Measurements from ENCODE around the gene PRUNE2. TPM values are rescaled to one million over a fixed set of nuclear protein-coding genes. Genes with fewer than 3 reads are reported as not detected.

The PRUNE2 gene
- total and polyA plus RNA-seq, 9 of the 15 experiments (the other 6 are each of a cell fraction or from before 2014, with no cell fraction given): 0.05 to 0.45 (median 0.18) TPM; not detected in 1

DNA sequence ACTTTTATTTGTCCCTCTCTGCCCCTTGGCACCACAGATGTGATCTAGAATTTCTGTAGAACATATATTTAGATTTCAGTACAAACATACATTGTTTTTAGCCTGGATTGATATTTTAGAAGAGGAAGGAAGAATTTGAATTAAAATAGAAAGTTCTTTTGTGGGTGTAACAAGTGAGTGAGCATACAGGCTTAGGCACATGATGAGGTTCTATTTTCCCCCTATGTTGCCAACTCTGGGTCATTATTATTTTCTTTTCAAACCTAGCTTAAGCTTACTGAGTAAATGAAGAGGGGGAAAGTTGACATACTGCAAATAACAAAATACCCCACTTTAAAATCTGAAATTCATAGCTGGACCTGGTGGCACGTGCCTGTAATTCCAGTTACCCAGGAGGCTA, 344.0 kb downstream of the PRUNE2 start (continued):
- TF ChIP-seq, protein P1, sequence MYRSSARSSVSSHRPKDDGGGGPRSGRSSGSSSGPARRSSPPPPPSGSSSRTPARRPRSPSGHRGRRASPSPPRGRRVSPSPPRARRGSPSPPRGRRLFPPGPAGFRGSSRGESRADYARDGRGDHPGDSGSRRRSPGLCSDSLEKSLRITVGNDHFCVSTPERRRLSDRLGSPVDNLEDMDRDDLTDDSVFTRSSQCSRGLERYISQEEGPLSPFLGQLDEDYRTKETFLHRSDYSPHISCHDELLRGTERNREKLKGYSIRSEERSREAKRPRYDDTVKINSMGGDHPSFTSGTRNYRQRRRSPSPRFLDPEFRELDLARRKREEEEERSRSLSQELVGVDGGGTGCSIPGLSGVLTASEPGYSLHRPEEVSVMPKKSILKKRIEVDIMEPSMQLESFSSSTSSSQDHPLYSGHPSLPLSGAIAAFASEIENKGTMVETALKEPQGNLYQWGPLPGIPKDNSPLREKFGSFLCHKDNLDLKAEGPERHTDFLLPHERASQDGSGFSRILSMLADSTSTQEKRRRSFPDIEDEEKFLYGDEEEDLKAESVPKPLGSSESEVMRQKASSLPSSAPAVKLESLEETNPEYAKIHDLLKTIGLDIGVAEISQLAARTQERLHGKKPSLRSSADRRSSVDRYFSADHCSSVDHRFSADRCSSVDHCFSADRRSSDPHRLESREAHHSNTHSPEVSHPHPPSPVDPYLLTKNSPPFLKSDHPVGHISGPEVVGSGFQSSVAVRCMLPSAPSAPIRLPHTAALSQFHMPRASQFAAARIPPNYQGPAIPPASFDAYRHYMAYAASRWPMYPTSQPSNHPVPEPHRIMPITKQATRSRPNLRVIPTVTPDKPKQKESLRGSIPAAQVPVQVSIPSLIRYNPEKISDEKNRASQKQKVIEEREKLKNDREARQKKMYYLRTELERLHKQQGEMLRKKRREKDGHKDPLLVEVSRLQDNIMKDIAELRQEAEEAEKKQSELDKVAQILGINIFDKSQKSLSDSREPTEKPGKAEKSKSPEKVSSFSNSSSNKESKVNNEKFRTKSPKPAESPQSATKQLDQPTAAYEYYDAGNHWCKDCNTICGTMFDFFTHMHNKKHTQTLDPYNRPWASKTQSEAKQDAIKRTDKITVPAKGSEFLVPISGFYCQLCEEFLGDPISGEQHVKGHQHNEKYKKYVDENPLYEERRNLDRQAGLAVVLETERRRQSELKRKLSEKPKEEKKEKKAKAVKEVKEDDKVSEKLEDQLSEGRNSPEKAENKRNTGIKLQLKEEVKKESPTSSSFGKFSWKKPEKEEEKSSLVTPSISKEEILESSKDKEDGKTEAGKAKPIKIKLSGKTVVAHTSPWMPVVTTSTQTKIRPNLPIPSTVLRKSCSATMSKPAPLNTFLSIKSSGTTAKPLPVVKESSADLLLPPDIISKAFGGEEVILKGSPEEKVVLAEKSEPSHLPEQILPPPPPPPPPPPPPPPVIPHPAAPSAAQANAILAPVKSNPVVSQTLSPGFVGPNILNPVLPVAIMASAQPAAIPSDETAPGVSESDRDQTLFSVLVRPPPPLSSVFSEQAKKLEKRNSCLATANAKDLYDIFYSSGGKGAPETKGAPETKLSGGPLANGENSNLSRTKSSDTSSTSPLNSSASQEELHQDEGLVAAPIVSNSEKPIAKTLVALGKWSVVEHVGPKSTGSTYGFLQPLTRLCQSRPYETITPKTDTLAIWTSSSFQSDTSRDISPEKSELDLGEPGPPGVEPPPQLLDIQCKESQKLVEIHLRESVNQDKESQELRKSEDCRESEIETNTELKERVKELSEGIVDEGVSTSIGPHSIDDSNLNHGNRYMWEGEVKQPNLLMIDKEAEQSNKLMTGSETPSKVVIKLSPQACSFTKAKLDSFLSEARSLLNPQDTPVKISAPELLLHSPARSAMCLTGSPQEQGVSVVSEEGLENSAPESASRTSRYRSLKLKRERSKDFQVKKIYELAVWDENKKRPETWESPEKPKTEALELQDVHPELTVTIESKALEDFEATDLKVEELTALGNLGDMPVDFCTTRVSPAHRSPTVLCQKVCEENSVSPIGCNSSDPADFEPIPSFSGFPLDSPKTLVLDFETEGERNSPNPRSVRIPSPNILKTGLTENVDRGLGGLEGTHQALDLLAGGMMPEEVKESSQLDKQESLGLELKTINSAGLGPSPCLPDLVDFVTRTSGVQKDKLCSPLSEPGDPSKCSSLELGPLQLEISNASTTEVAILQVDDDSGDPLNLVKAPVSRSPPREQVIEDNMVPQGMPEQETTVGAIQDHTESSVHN (IDR thresholded peaks at IDR 0.05; ENCODE audit: borderline replicate concordance in 1 of 2, low read depth in 1 of 2): no peak
- no peak for TF ChIP-seq MYBL2 (IDR thresholded peaks at IDR 0.05; ENCODE audit: low read depth)
- TF ChIP-seq MYBL2 (CRISPR knock-in tag; IDR thresholded peaks at IDR 0.05; ENCODE audit: borderline replicate concordance): no peak
- TF ChIP-seq, protein P2, sequence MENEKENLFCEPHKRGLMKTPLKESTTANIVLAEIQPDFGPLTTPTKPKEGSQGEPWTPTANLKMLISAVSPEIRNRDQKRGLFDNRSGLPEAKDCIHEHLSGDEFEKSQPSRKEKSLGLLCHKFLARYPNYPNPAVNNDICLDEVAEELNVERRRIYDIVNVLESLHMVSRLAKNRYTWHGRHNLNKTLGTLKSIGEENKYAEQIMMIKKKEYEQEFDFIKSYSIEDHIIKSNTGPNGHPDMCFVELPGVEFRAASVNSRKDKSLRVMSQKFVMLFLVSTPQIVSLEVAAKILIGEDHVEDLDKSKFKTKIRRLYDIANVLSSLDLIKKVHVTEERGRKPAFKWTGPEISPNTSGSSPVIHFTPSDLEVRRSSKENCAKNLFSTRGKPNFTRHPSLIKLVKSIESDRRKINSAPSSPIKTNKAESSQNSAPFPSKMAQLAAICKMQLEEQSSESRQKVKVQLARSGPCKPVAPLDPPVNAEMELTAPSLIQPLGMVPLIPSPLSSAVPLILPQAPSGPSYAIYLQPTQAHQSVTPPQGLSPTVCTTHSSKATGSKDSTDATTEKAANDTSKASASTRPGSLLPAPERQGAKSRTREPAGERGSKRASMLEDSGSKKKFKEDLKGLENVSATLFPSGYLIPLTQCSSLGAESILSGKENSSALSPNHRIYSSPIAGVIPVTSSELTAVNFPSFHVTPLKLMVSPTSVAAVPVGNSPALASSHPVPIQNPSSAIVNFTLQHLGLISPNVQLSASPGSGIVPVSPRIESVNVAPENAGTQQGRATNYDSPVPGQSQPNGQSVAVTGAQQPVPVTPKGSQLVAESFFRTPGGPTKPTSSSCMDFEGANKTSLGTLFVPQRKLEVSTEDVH (IDR thresholded peaks at IDR 0.05; ENCODE audit: low read depth, partially characterized antibody): no peak
- no peak for TF ChIP-seq RCOR1 (IDR thresholded peaks at IDR 0.05; ENCODE audit: borderline replicate concordance in 1 of 2, low read depth in 2 of 2, low read length in 2 of 2)
- TF ChIP-seq, protein P3, sequence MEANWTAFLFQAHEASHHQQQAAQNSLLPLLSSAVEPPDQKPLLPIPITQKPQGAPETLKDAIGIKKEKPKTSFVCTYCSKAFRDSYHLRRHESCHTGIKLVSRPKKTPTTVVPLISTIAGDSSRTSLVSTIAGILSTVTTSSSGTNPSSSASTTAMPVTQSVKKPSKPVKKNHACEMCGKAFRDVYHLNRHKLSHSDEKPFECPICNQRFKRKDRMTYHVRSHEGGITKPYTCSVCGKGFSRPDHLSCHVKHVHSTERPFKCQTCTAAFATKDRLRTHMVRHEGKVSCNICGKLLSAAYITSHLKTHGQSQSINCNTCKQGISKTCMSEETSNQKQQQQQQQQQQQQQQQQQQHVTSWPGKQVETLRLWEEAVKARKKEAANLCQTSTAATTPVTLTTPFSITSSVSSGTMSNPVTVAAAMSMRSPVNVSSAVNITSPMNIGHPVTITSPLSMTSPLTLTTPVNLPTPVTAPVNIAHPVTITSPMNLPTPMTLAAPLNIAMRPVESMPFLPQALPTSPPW (CRISPR knock-in tag; IDR thresholded peaks at IDR 0.05): no peak
- TF ChIP-seq CAMTA2 (CRISPR knock-in tag; conservative IDR thresholded peaks at IDR 0.05): no peak

All from K562 (cell line).